HG03060 (cell line): ENCODE results near the gene ECT2.
"Not testable (repeated sequence)": the region's sequence is repeated elsewhere in the genome, so short reads cannot be mapped to it uniquely, and the experiment has no call there.

ENCODE experiments used
- ATAC-seq: cut with Tn5 transposase; IDR thresholded peaks from one replicate; pipeline ENCODE4 v1.9.1; 2021; ENCODE audit warnings: low read depth, moderate number of reproducible peaks; ENCODE audit not compliant: unreplicated experiment

The ECT2 gene

GRCh38 chr3:172739462-172739861, 11.1 kb upstream of the ECT2 start:
- ATAC-seq = no peak

GRCh38 chr3:172746475-172746874, 4.1 kb upstream of the ECT2 start:
- ATAC-seq = no peak

- no peak for ATAC-seq
Measured at GRCh38 chr3:172749230-172749965, 1.1 kb upstream of the ECT2 start.

GRCh38 chr3:172750069-172750367, 508 bp upstream of the ECT2 start:
- no peak for ATAC-seq

DNA sequence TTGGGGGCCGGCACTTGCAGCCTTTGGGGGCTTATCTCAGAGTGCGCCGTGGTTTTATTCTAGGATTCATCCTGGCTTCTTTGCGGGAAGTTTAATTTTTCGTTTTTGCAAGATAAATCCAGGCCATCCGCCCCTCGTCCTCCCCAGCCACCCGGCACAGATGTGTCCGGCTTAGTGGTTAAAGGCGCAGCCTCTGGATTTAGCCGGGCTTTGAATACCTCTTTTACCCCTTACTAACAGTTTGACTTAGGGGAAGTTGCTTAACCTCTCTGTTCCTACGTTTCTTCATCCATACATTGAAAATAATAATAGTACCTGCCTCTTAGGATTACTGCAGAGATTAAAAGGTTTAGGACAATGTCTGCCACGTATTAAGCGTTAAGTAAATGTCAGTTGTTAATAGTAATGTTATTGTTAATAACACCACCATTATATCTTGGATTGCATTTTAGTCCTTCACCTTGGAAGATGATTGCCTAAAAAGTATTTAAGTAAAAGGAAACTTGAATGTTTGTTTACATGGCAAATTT, 714 bp downstream of the ECT2 start:
- ATAC-seq = peak; percentile 4

DNA sequence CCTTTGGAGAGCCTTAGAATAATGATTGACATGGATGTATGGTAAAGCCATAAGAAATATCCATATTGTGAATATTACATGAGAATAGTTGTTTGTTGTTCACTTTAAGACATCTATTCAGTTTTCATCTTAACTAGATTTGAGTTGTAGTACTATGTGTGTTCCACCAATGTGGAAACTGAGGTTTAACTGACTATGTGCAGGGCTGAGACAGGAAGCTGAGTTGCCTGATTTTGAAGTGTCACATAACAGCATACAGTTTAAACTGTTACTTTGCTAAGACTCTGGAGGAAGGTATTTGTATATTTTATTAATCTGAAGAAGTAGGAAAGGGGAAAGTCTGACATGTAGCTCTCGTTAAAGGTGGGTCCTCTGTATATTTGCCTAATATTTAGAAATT, 2.1 kb downstream of the ECT2 start:
- ATAC-seq = no peak

DNA sequence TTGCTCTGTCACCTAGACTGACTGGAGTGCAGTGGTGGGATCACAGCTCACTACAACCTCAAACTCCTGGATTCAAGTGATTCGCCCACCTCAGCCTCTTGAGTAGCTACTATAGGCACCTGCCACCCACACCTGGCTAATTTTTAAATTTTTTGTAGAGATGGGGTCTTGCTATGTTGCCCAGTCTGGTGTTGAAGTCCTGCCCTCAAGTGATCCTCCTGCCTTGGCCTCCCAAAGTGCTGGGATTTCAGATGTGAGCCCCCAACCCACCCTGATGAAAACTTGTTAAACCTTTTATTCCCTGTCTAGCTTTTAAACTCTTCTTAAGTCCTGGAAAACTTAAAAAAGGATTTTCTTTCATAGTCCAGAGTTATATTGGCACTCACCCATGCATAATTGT, 2.6 kb downstream of the ECT2 start:
- ATAC-seq = no peak

DNA sequence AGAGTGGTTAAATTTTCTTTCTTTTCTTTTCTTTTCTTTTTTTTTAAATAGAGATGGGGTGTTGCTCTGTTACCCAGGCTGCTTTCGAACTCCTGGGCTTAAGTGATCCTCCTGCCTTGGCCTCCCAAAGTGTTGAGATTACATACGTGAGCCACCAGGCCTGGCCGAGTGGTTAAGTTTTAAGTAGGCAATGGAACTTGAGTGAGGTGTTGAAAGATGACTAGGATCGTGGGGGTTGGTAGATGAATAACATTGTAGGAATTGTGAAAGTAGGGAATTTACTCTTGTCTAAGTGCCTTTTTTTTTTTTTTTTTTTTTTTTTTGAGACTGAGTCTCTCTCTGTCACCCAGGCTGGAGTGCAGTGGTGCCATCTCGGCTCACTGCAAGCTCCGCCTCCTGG, 9.9 kb downstream of the ECT2 start:
- ATAC-seq = not testable (repeated sequence)

DNA sequence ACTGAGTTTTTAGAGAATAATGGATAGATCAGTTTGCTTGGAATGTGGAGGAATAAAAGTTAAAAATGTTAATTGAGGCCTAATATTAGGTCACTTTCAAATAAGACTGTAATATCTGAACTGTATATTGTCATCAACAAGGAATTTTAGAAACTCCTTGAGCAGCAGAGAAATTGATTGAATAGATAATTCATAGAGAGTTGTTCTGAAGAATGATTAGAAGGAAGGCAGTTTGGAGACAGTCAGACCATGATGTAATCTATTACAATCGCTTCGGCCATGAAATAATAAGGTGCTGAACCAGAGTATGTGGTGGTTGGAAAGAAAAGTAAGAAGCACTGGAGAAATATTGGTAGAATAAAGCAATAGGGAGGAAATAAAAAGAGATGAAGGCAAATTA, 15.7 kb downstream of the ECT2 start:
- ATAC-seq = no peak

GRCh38 chr3:172766718-172767405, 16.3 kb downstream of the ECT2 start:
- no peak for ATAC-seq

DNA sequence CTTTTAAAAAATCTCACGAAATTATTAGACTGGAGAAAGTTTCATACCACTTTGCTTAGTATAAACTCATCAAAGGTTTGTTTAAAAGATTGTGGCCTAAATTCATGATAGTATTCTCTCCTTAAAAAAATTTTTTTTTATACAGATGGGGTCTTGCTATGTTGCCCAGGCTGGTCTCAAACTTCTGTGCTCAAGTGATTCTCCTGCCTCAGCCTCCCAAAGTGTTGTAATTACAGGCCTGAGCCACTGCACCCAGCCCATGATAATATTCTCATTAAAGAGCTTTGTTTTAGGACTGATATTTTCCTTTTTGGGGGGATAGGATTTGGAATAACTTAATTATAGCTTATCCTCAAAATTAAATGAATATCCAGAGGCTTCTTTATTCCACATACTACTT, 19.9 kb downstream of the ECT2 start:
- no peak for ATAC-seq

GRCh38 chr3:172771672-172772071, 21.1 kb downstream of the ECT2 start:
- ATAC-seq = no peak

DNA sequence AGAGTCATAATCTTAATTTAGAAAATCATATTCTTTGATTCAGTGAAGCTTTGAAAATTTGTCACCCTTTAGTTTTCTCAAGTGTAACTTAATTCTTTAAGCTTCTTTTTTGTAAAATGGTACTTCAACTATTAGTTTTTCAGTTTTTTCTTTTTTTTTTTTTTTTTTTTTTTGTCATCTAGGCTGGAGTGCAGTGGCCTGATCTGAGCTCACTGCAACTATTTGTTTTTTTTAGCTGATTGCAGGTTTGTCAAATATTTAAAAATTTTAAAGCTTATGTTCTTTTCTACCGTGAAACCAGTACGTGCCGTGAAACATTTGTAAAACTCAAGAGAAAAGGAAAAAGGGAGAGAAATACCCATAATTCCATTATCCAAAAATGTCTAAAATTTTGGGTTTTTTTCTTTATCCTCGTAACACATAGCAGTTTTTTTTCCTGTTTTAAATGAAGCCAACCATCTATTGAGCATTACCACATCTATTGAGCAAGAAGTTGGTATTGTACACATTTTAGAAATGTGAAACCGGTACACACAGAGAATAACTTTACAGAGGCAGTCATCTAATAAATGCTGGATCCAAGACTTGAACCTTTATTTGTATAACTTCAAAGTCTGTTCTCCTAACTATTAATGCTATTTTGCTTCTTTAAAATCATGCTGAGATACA, 25.7 kb downstream of the ECT2 start:
- no peak for ATAC-seq

DNA sequence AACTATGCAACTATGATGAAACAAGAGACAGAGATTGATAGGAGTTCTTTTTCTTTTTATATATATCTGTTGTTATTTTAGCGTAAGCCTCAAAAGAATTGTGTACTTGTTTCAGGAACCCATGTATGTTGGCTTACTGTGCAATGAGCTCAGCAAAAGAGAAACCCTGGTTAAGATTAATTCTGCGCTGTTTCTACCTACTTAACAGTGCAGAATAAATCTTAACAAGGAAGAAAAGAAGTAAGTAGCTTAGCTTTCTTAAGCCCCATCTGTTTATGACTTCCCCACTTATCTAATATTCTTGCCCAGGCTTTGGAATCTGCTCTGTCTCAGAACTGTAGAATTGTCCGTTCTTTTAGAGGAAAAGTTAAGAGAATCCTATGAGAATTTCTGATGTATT, 27.4 kb downstream of the ECT2 start:
- ATAC-seq = no peak

DNA sequence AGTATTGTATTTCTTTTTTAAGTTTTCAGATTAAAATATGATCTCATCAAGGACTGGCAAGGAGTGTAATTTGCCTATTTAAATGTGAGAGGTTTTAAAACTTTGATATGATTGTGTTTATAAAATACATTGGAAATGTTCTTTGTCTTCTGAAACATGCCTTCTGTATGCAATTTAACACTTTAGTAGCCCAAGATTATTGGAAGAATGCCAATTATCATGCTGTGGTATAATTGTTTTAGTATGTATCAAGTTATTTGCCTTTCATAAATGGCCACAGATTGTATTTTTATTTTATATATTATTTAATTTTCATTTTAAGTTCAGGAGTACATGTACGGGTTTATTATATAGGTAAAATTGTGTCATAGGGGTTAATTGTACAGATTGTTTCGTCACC, 31.7 kb downstream of the ECT2 start:
- no peak for ATAC-seq

- no peak for ATAC-seq
Measured at GRCh38 chr3:172786036-172786435, 35.5 kb downstream of the ECT2 start.

- ATAC-seq = no peak
Measured at GRCh38 chr3:172787019-172787418, 36.5 kb downstream of the ECT2 start.

GRCh38 chr3:172787746-172788145, 37.2 kb downstream of the ECT2 start:
- ATAC-seq = no peak

GRCh38 chr3:172799246-172799645, 48.7 kb downstream of the ECT2 start:
- no peak for ATAC-seq

GRCh38 chr3:172800156-172800555, 49.6 kb downstream of the ECT2 start:
- ATAC-seq = no peak

GRCh38 chr3:172803489-172803888, 53.0 kb downstream of the ECT2 start:
- no peak for ATAC-seq

DNA sequence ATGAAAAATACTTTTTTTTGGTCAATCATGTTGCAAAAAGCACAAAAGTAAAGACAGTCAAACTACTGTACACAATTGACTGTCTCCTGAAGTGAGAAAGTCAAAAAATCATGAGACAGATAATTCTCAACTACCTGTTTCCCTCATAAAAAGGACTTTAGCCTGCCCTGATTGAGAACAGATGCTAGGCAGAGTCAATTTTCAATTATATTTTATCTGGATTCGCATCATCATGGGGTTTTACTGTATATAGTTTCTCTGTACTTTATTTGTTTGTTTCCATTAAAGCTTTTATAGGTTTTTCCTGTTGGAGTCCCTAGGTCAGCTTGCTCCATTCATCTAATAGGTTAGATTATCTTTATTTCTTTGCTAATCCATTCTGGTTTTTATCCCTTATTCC, 53.8 kb downstream of the ECT2 start:
- ATAC-seq = no peak
